Astrocyte (in vitro differentiated cells and primary cell): ENCODE data around the gene CDK17. TPM values are rescaled to one million over a fixed set of nuclear protein-coding genes. Genes with fewer than 3 reads are reported as not detected.

ENCODE experiments used
- DNase-seq: peaks from one replicate; pipeline ENCODE4 v3.0.0-alpha.2; 2010; ENCODE audit warnings: low read depth
- FAIRE-seq: peaks from 2 replicates; lab custom pipeline; 2011; peaks lifted over from hg19 to GRCh38; lab: Jason Lieb, UNC
- H2AFZ ChIP-seq: 2 replicates; pipeline ENCODE4 v1.6.0; 2012; ENCODE audit warnings: low read depth, low read length, inconsistent platforms
- H3K27ac ChIP-seq: 2 replicates; pipeline ENCODE4 v1.5.1; 2011; ENCODE audit warnings: low read depth, low read length, inconsistent platforms
- H3K27me3 ChIP-seq: 2 replicates; pipeline ENCODE4 v1.6.0; 2011; ENCODE audit warnings: low read length, inconsistent platforms; ENCODE audit not compliant: insufficient read depth
- H3K36me3 ChIP-seq: 2 replicates; pipeline ENCODE4 v1.5.1; 2011; ENCODE audit warnings: low read length, inconsistent platforms; ENCODE audit not compliant: insufficient read depth
- H3K4me1 ChIP-seq: 2 replicates; pipeline ENCODE4 v1.5.1; 2011; ENCODE audit warnings: low read length, inconsistent platforms; ENCODE audit not compliant: insufficient read depth
- H3K4me2 ChIP-seq: 2 replicates; pipeline ENCODE4 v1.6.0; 2012; ENCODE audit warnings: low read length, inconsistent platforms
- H3K4me3 ChIP-seq: 2 replicates; pipeline ENCODE4 v1.5.1; 2011; ENCODE audit warnings: low read depth, mild to moderate bottlenecking, low read length, inconsistent platforms; ENCODE audit not compliant: insufficient read depth
- H3K79me2 ChIP-seq: 2 replicates; pipeline ENCODE4 v1.6.0; 2012; ENCODE audit warnings: mild to moderate bottlenecking, low read length, inconsistent platforms; ENCODE audit not compliant: insufficient read depth
- H3K9ac ChIP-seq: 2 replicates; pipeline ENCODE4 v1.6.0; 2012; ENCODE audit warnings: mild to moderate bottlenecking, low read length, inconsistent platforms
- H3K9me3 ChIP-seq: 2 replicates; pipeline ENCODE4 v1.5.1; 2012; ENCODE audit warnings: low read depth, mild to moderate bottlenecking, low read length, inconsistent platforms; ENCODE audit not compliant: insufficient read depth
- H4K20me1 ChIP-seq: 2 replicates; pipeline ENCODE4 v1.6.0; 2012; ENCODE audit warnings: low read length, inconsistent platforms; ENCODE audit not compliant: insufficient read depth
- H3K27ac Mint-ChIP-seq: one replicate; pipeline ENCODE4 v1.8.0; 2021; ENCODE audit warnings: mild to moderate bottlenecking, mixed read lengths; ENCODE audit not compliant: unreplicated experiment
- H3K27me3 Mint-ChIP-seq: one replicate; pipeline ENCODE4 v1.8.0; 2021; ENCODE audit warnings: low read depth, mixed read lengths; ENCODE audit not compliant: unreplicated experiment
- H3K36me3 Mint-ChIP-seq: one replicate; pipeline ENCODE4 v1.8.0; 2021; ENCODE audit warnings: low read depth, mixed read lengths; ENCODE audit not compliant: unreplicated experiment
- H3K4me1 Mint-ChIP-seq: one replicate; pipeline ENCODE4 v1.8.0; 2021; ENCODE audit warnings: low read depth, mixed read lengths; ENCODE audit not compliant: unreplicated experiment
- H3K4me3 Mint-ChIP-seq: one replicate; pipeline ENCODE4 v1.8.0; 2021; ENCODE audit warnings: mild to moderate bottlenecking, moderate library complexity, mixed read lengths; ENCODE audit not compliant: unreplicated experiment
- H3K9me3 Mint-ChIP-seq: one replicate; pipeline ENCODE4 v1.8.0; 2021; ENCODE audit warnings: mild to moderate bottlenecking, mixed read lengths; ENCODE audit not compliant: unreplicated experiment
- EZH2 ChIP-seq: IDR thresholded peaks from 2 replicates; pipeline ENCODE4 v1.6.1; 2012; ENCODE audit warnings: mild to moderate bottlenecking, low read length, inconsistent platforms; ENCODE audit not compliant: insufficient read depth
- total RNA-seq: library from RNA; stranded (reverse); gene quantifications from 2 replicates; pipeline ENCODE4 v1.2.1, GENCODE V29; 2021
- TF ChIP-seq, protein P1 (sequence below): IDR thresholded peaks from 2 replicates; pipeline ENCODE4 v1.5.1; 2011; ENCODE audit warnings: low read depth, mild to moderate bottlenecking, inconsistent platforms, low read length, moderate library complexity; ENCODE audit not compliant: insufficient read depth

The CDK17 gene
- total RNA-seq, 1 donor from 2014 or later: 64.2 TPM

DNA sequence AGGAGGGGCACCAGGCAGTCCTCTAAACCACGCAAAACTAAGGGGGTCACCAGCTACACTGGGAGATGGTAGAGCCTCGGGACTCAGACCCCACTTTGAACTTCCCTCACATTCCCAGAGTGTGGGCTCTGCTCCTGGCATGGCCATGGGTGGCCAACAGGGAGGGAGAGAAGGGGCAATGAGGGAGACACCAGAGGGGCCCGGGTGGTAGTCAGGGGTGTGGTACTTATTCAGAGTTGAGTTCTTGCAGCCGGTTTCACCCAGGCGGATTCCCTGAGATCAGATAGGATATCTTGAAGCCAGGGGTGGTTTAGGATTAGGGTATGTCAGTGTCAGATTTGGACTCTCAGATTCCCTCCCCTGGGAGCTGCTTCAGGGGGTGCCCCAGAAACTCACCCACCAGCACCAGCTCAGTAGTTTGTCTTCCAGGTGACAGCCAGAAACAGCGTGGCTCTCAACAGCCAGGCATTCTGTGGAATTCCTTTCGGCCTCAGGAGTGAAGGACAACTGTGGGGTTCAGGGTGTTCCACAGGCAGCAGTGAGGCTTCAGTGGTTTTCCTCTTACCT, 150.0 kb downstream of the CDK17 start:
- TF ChIP-seq, protein P1, sequence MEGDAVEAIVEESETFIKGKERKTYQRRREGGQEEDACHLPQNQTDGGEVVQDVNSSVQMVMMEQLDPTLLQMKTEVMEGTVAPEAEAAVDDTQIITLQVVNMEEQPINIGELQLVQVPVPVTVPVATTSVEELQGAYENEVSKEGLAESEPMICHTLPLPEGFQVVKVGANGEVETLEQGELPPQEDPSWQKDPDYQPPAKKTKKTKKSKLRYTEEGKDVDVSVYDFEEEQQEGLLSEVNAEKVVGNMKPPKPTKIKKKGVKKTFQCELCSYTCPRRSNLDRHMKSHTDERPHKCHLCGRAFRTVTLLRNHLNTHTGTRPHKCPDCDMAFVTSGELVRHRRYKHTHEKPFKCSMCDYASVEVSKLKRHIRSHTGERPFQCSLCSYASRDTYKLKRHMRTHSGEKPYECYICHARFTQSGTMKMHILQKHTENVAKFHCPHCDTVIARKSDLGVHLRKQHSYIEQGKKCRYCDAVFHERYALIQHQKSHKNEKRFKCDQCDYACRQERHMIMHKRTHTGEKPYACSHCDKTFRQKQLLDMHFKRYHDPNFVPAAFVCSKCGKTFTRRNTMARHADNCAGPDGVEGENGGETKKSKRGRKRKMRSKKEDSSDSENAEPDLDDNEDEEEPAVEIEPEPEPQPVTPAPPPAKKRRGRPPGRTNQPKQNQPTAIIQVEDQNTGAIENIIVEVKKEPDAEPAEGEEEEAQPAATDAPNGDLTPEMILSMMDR: no peak
- no peak for TF ChIP-seq EZH2
- Histone ChIP-seq H3K27ac (no peak overlapping the region), H3K36me3 (peaks cover 50% of the 10 kb centered on the region), H2AFZ (no peak overlapping the region), H3K4me1 (peaks cover 14% of the 10 kb centered on the region), H4K20me1 (peaks cover 92% of the 10 kb centered on the region), H3K4me2 (no peak overlapping the region), H3K79me2 (peaks cover 99% of the 10 kb centered on the region), H3K4me3 (no peak overlapping the region), H3K9me3 (no peaks in the 10 kb centered on the region), H3K9ac (no peak overlapping the region), H3K27me3 (no peaks in the 10 kb centered on the region)
- H3K27ac Mint-ChIP-seq: no peak overlapping the region
- DNase-seq (no peak), FAIRE-seq (no peak)
- H3K9me3 Mint-ChIP-seq: no peaks in the 10 kb centered on the region
- no peaks in the 10 kb centered on the region for H3K27me3 Mint-ChIP-seq
- H3K4me1 Mint-ChIP-seq: peaks cover 26% of the 10 kb centered on the region
- no peak overlapping the region for H3K4me3 Mint-ChIP-seq
- H3K36me3 Mint-ChIP-seq: peaks cover 60% of the 10 kb centered on the region

DNA sequence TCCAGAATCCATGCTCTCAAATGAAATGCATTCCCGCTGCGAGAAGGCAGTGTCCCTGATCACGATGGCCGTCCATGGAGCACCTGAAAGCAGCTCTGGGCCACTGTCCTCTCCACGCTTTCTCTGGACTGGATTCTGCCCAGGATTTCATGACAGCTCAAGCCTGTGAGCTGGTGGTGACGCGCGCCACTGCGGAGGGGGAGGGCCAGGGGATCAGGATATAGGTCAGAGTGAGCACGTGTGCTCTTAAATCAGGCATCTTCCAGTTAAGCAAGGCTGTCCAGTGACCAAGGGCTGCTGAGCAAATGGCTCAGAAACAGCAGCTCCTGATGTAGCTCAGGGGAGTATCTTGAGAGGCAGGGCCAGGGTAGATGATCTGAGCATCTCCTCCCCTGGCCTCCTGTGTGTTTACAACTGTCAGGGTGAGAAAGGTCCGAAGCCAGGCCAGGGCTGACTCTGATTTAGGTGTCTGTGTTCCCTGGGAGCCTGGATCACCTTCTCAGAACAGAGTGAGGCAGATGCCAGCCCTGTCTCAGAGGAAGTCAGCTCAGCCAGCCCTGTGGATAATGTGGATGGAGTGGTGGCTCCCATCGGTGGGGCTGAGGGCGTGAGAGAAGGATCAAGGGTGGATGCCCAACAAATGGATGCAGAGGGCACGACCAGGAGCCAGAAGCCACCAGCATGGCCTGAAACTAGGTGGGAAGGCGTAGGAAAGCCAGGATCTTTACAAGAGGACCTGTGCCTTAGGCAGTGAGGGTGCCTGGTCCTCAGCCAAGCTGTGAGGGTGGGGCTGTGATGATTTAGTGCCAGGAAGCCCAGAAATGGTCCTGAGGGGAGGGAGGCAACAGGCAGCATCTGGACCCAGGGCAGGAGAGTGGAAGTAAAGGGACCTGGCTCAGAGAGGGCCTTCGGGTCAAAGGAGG, 150.8 kb downstream of the CDK17 start:
- H3K4me2 ChIP-seq: no peak overlapping the region
- peaks cover 99% of the 10 kb centered on the region for H3K79me2 ChIP-seq
- peaks cover 55% of the 10 kb centered on the region for H3K36me3 Mint-ChIP-seq
- no peak for TF ChIP-seq EZH2
- H3K27ac Mint-ChIP-seq: peak overlapping the region; percentile 63
- H3K27me3 Mint-ChIP-seq: no peaks in the 10 kb centered on the region
- no peaks in the 10 kb centered on the region for H3K27me3 ChIP-seq
- peak overlapping the region; percentile 20 for H3K4me3 Mint-ChIP-seq
- DNase-seq (peak; percentile 47), FAIRE-seq (no peak)
- H3K9ac ChIP-seq: no peak overlapping the region
- H3K9me3 Mint-ChIP-seq: no peaks in the 10 kb centered on the region
- H3K36me3 ChIP-seq: peaks cover 50% of the 10 kb centered on the region
- peaks cover 26% of the 10 kb centered on the region for H3K4me1 Mint-ChIP-seq
- no peak overlapping the region for H2AFZ ChIP-seq
- no peaks in the 10 kb centered on the region for H3K9me3 ChIP-seq
- H3K27ac ChIP-seq: peak overlapping the region; percentile 50
- peaks cover 8% of the 10 kb centered on the region for H3K4me1 ChIP-seq
- no peak overlapping the region for H3K4me3 ChIP-seq
- H4K20me1 ChIP-seq: peaks cover 92% of the 10 kb centered on the region

DNA sequence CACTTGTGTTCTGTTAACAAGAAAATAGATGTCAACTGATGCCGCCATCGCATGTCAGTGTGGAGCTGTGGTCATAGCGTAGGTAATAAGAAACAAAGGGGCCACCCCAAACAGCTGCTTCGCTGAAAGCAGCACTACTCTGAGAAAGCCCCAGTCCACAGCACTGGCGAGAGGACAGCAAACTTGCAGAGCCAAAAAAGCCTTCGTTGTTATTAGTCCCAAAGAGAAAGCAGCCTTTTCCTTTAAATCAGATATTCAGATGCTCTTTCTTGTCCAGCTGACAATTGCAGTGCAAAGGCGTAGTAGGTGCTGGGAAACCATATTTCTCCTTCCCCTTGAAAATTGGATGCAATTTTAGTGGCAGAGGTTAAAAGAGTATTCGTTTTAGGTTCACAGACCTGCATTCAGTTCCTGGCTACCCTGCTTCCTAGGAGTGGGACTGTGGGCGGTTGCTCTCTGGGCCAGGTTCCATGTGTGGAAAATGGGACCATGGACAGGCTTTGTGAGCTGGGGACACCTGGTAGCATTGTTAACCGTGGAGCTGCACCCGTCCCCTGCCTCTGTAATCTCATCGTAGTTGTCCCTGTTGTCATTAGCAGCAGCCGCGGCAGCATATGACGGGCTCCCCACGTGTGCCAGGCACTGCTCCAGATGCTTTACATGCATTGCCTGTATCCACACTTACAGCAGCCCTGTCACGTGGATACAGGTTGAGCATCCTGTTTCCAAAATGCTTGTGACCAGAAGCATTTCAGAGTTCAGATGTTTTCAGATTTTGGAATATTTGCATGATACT, 151.9 kb downstream of the CDK17 start:
- Histone ChIP-seq H3K79me2 (peaks cover 96% of the 10 kb centered on the region), H3K27ac (no peak overlapping the region), H3K4me3 (no peak overlapping the region), H3K9me3 (no peaks in the 10 kb centered on the region), H3K9ac (no peak overlapping the region), H4K20me1 (peaks cover 85% of the 10 kb centered on the region), H3K36me3 (peaks cover 47% of the 10 kb centered on the region), H3K4me2 (no peak overlapping the region), H3K27me3 (no peaks in the 10 kb centered on the region), H3K4me1 (peaks cover 8% of the 10 kb centered on the region), H2AFZ (no peak overlapping the region)
- Mint-ChIP-seq H3K4me1 (peaks cover 26% of the 10 kb centered on the region), H3K9me3 (no peaks in the 10 kb centered on the region), H3K4me3 (no peak overlapping the region), H3K36me3 (peaks cover 55% of the 10 kb centered on the region), H3K27me3 (no peaks in the 10 kb centered on the region), H3K27ac (no peak overlapping the region)
- DNase-seq (no peak), FAIRE-seq (peak; percentile 5)
- TF ChIP-seq, protein P1: no peak
- no peak for TF ChIP-seq EZH2
